ENCODE data around the gene SLC29A2. TPM values are rescaled to one million over a fixed set of nuclear protein-coding genes. Genes with fewer than 3 reads are reported as not detected.

SLC29A2 gene
- total RNA-seq, 1 donor from 2014 or later = 19.0 TPM

GRCh38 chr11:66317723-66318599, 53.6 kb downstream of the SLC29A2 start:
- DNase-seq (ENCODE audit: low spot score) = peak; percentile 64

GRCh38 chr11:66317322-66317722, 54.2 kb downstream of the SLC29A2 start:
- peak; percentile 37 for DNase-seq (ENCODE audit: low spot score)

GRCh38 chr11:66316849-66317251, 54.7 kb downstream of the SLC29A2 start, which contains the start of gene CD248:
Gene CD248 (minus strand): TSS chr11:66317044. CDS start chr11:66317027, 17 bp downstream.
- peak; percentile 58 for DNase-seq (ENCODE audit: low spot score)

- no peak for DNase-seq (ENCODE audit: low spot score)
Observed at GRCh38 chr11:66315921-66316811, 55.4 kb downstream of the SLC29A2 start.

- no peak for DNase-seq (ENCODE audit: low spot score)
Observed at GRCh38 chr11:66315498-66315885, 56.1 kb downstream of the SLC29A2 start.

GRCh38 chr11:66314561-66315497, 56.7 kb downstream of the SLC29A2 start:
- no peak for DNase-seq (ENCODE audit: low spot score)

GRCh38 chr11:66314186-66314501, 57.4 kb downstream of the SLC29A2 start:
- DNase-seq (ENCODE audit: low spot score) = no peak

- DNase-seq (ENCODE audit: low spot score) = no peak
Observed at GRCh38 chr11:66313321-66314185, 58.0 kb downstream of the SLC29A2 start.

GRCh38 chr11:66312549-66313320, 58.8 kb downstream of the SLC29A2 start:
- peak; percentile 100 for DNase-seq (ENCODE audit: low spot score)

Other genes with a start within 250 kb of the SLC29A2 start
- gene KLC2, start 114.1 kb downstream of the SLC29A2 start, total RNA-seq = 60.8 TPM
- gene RAB1B, start 103.1 kb downstream of the SLC29A2 start, total RNA-seq = 187 TPM
- gene CNIH2, start 93.6 kb downstream of the SLC29A2 start, total RNA-seq = 1.1 TPM
- 103 TPM for gene YIF1A, start 82.6 kb downstream of the SLC29A2 start, total RNA-seq
- 61.6 TPM for gene TMEM151A, start 79.9 kb downstream of the SLC29A2 start, total RNA-seq
- gene CD248, start 54.7 kb downstream of the SLC29A2 start, total RNA-seq = 34.7 TPM
- 16.0 TPM for gene RIN1, start 35.3 kb downstream of the SLC29A2 start, total RNA-seq
- gene BRMS1, start 26.7 kb downstream of the SLC29A2 start, total RNA-seq = 32.2 TPM
- 43.8 TPM for gene B4GAT1, start 24.1 kb downstream of the SLC29A2 start, total RNA-seq
- gene NPAS4, start 49.3 kb upstream of the SLC29A2 start, total RNA-seq = 1.5 TPM
- 32.8 TPM for gene MRPL11, start 67.1 kb upstream of the SLC29A2 start, total RNA-seq
- 20.3 TPM for gene PELI3, start 95.1 kb upstream of the SLC29A2 start, total RNA-seq
- 61.2 TPM for gene DPP3, start 108.7 kb upstream of the SLC29A2 start, total RNA-seq
- gene BBS1, start 138.9 kb upstream of the SLC29A2 start, total RNA-seq = 72.9 TPM
- gene ZDHHC24, start 174.3 kb upstream of the SLC29A2 start, total RNA-seq = 24.1 TPM
- gene ACTN3, start 175.1 kb upstream of the SLC29A2 start, total RNA-seq = 0.12 TPM
- 87.4 TPM for gene CTSF, start 196.8 kb upstream of the SLC29A2 start, total RNA-seq
- 1.0 TPM for gene CCDC87, start 221.3 kb upstream of the SLC29A2 start, total RNA-seq
- gene CCS, start 221.4 kb upstream of the SLC29A2 start, total RNA-seq = 64.9 TPM
- gene RBM14, start 244.9 kb upstream of the SLC29A2 start, total RNA-seq = 84.5 TPM